G401.6 (cell line): ENCODE data around the gene TCEA2.
"Not testable (repeated sequence)": the region's sequence is repeated elsewhere in the genome, so short reads cannot be mapped to it uniquely, and the experiment has no call there.

Experiments used
- FAIRE-seq: peaks from 2 replicates; lab custom pipeline; 2012; peaks lifted over from hg19 to GRCh38; lab: Jason Lieb, UNC

TCEA2 gene

GRCh38 chr20:64077876-64078551, 15.0 kb downstream of the TCEA2 start:
- FAIRE-seq = no peak

GRCh38 chr20:64078934-64079272, 15.9 kb downstream of the TCEA2 start:
- no peak for FAIRE-seq

GRCh38 chr20:64079273-64080012, 16.4 kb downstream of the TCEA2 start, which contains the start of gene RGS19:
TSS of gene RGS19 (minus strand) at chr20:64079518. CDS start at chr20:64076886, 2,632 bp downstream.
- no peak for FAIRE-seq

GRCh38 chr20:64080013-64080812, 17.2 kb downstream of the TCEA2 start, which contains the start of gene OPRL1:
TSS of gene OPRL1 (plus strand) at chr20:64080082. CDS start at chr20:64092721, 12,639 bp downstream.
- no peak for FAIRE-seq

GRCh38 chr20:64080813-64081623, 18.0 kb downstream of the TCEA2 start:
- FAIRE-seq = no peak

- FAIRE-seq = no peak
Observed at GRCh38 chr20:64081624-64081964, 18.6 kb downstream of the TCEA2 start.

- no peak for FAIRE-seq
Observed at GRCh38 chr20:64082126-64082731, 19.2 kb downstream of the TCEA2 start.

GRCh38 chr20:64082820-64083377, 19.9 kb downstream of the TCEA2 start:
- FAIRE-seq = no peak

- FAIRE-seq = no peak
Observed at GRCh38 chr20:64083378-64083803, 20.4 kb downstream of the TCEA2 start.

- FAIRE-seq = no peak
Observed at GRCh38 chr20:64083804-64084684, 21.0 kb downstream of the TCEA2 start, which contains the start of gene LKAAEAR1. TSS of gene LKAAEAR1 (minus strand) at chr20:64084398. CDS start at chr20:64084219, 179 bp downstream.

- FAIRE-seq = no peak
Observed at GRCh38 chr20:64084685-64085152, 21.7 kb downstream of the TCEA2 start.

- no peak for FAIRE-seq
Observed at GRCh38 chr20:64086801-64087200, 23.8 kb downstream of the TCEA2 start.

- not testable (repeated sequence) for FAIRE-seq
Observed at GRCh38 chr20:64087226-64087825, 24.3 kb downstream of the TCEA2 start.

- not testable (repeated sequence) for FAIRE-seq
Observed at GRCh38 chr20:64088586-64088985, 25.6 kb downstream of the TCEA2 start.

GRCh38 chr20:64090165-64090564, 27.2 kb downstream of the TCEA2 start:
- FAIRE-seq = no peak

GRCh38 chr20:64091340-64091739, 28.3 kb downstream of the TCEA2 start:
- FAIRE-seq = no peak

GRCh38 chr20:64091770-64092169, 28.8 kb downstream of the TCEA2 start:
- no peak for FAIRE-seq

- no peak for FAIRE-seq
Observed at GRCh38 chr20:64092258-64093012, 29.4 kb downstream of the TCEA2 start.

GRCh38 chr20:64093013-64093503, 30.1 kb downstream of the TCEA2 start:
- no peak for FAIRE-seq
